DOHH2 (cell line): ENCODE results near the gene C11orf65.
"Not testable (repeated sequence)": the region's sequence is repeated elsewhere in the genome, so short reads cannot be mapped to it uniquely, and the experiment has no call there.

Experiments used
- H3F3A ChIP-seq: fragments of 200-600 bp; sonication (generic), shearing (Covaris generic); 2 replicates; pipeline ENCODE4 v1.6.0; 2016; ENCODE audit warnings: antibody characterized with exemption, mild to moderate bottlenecking; ENCODE audit not compliant: control insufficient read depth, insufficient read depth
- H3K27ac ChIP-seq: fragments of 200-600 bp; sonication (generic); 2 replicates; pipeline ENCODE4 v1.5.1; 2014; ENCODE audit warnings: low read depth, mild to moderate bottlenecking, low read length, moderate library complexity
- H3K27me3 ChIP-seq: fragments of 200-600 bp; sonication (generic); 2 replicates; pipeline ENCODE4 v1.6.1; 2014; ENCODE audit warnings: mild to moderate bottlenecking, low read length, mixed read lengths; ENCODE audit not compliant: control insufficient read depth
- H3K36me3 ChIP-seq: fragments of 200-600 bp; sonication (generic); 2 replicates; pipeline ENCODE4 v1.6.1; 2014; ENCODE audit warnings: mild to moderate bottlenecking, low read length, moderate library complexity, mixed read lengths; ENCODE audit not compliant: control insufficient read depth
- H3K4me1 ChIP-seq: fragments of 200-600 bp; sonication (generic); 2 replicates; pipeline ENCODE4 v1.6.1; 2014; ENCODE audit warnings: mild to moderate bottlenecking, low read length, mixed read lengths; ENCODE audit not compliant: control insufficient read depth
- H3K4me2 ChIP-seq: fragments of 200-600 bp; sonication (generic); 2 replicates; pipeline ENCODE4 v1.6.0; 2014; ENCODE audit warnings: mild to moderate bottlenecking, low read length, moderate library complexity
- H3K4me3 ChIP-seq: fragments of 200-600 bp; sonication (generic); 2 replicates; pipeline ENCODE4 v1.5.1; 2014; ENCODE audit warnings: mild to moderate bottlenecking, low read length, mixed read lengths
- H3K79me2 ChIP-seq: fragments of 200-600 bp; sonication (generic); 2 replicates; pipeline ENCODE4 v1.6.1; 2014; ENCODE audit warnings: mild to moderate bottlenecking, low read length, mixed read lengths; ENCODE audit not compliant: control insufficient read depth
- H3K9me2 ChIP-seq: fragments of 200-600 bp; sonication (generic); replicated peaks from 2 replicates; pipeline ENCODE4 v1.6.1; 2014; ENCODE audit warnings: mild to moderate bottlenecking, low read length, mixed read lengths; ENCODE audit not compliant: control insufficient read depth
- H3K9me3 ChIP-seq: fragments of 200-600 bp; sonication (generic); 2 replicates; pipeline ENCODE4 v1.6.1; 2014; ENCODE audit warnings: antibody characterized with exemption, low read length, mixed read lengths; ENCODE audit not compliant: control insufficient read depth, insufficient read depth
- H4K20me1 ChIP-seq: fragments of 200-600 bp; sonication (generic); 2 replicates; pipeline ENCODE4 v1.6.0; 2014; ENCODE audit warnings: low read depth, mild to moderate bottlenecking, antibody characterized with exemption, low read length, moderate library complexity; ENCODE audit not compliant: control insufficient read depth, insufficient read depth
- EZH2phosphoT487 ChIP-seq: fragments of 200-600 bp; sonication (generic); IDR thresholded peaks from 2 replicates; pipeline ENCODE4 v1.6.1; 2017; ENCODE audit warnings: borderline replicate concordance, mild to moderate bottlenecking, antibody characterized with exemption, low read length, moderate library complexity, mixed read lengths
- TF ChIP-seq, protein P1 (sequence below): fragments of 200-600 bp; sonication (generic); IDR thresholded peaks from one replicate; pipeline ENCODE4 v1.5.1; 2014; ENCODE audit warnings: antibody characterized with exemption, mild to moderate bottlenecking, low read depth, low read length; ENCODE audit not compliant: poor library complexity, severe bottlenecking

C11orf65 gene

DNA sequence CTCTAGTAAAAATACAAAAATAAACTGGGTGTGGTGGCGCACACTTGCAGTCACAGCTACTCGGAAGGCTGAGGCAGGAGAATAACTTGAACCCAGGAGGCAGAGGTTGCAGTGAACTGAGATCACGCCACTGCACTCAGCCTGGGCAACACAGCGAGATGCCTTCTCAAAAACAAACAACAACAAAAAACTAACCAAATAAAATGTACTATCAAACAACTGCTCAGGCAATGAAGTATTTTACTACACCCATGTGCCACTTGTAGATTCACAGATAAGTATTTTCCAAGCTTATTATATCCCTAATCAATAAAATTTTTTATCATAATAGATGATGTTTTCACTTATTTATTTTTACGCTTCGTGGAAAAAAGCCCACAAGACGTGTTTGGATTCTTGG is 924 bp downstream of the C11orf65 start:
- no peaks in the 10 kb centered on the region; the same call in 1 of the 2 replicates for H3K36me3 ChIP-seq
- H3K4me2 ChIP-seq, result peak overlapping the region; percentile 89
- no peaks in the 10 kb centered on the region for H3K9me2 ChIP-seq
- peak overlapping the region; percentile 91 for H3K4me3 ChIP-seq
- no peak for TF ChIP-seq EZH2phosphoT487
- TF ChIP-seq, protein P1, sequence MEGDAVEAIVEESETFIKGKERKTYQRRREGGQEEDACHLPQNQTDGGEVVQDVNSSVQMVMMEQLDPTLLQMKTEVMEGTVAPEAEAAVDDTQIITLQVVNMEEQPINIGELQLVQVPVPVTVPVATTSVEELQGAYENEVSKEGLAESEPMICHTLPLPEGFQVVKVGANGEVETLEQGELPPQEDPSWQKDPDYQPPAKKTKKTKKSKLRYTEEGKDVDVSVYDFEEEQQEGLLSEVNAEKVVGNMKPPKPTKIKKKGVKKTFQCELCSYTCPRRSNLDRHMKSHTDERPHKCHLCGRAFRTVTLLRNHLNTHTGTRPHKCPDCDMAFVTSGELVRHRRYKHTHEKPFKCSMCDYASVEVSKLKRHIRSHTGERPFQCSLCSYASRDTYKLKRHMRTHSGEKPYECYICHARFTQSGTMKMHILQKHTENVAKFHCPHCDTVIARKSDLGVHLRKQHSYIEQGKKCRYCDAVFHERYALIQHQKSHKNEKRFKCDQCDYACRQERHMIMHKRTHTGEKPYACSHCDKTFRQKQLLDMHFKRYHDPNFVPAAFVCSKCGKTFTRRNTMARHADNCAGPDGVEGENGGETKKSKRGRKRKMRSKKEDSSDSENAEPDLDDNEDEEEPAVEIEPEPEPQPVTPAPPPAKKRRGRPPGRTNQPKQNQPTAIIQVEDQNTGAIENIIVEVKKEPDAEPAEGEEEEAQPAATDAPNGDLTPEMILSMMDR, result no peak
- H3K27ac ChIP-seq, result no peak overlapping the region
- H4K20me1 ChIP-seq, result no peaks in the 10 kb centered on the region
- H3K4me1 ChIP-seq, result peaks cover 14% of the 10 kb centered on the region
- no peaks in the 10 kb centered on the region for H3F3A ChIP-seq
- peaks cover 6% of the 10 kb centered on the region; the same call in 1 of the 2 replicates for H3K79me2 ChIP-seq
- H3K27me3 ChIP-seq, result no peaks in the 10 kb centered on the region
- no peaks in the 10 kb centered on the region for H3K9me3 ChIP-seq

DNA sequence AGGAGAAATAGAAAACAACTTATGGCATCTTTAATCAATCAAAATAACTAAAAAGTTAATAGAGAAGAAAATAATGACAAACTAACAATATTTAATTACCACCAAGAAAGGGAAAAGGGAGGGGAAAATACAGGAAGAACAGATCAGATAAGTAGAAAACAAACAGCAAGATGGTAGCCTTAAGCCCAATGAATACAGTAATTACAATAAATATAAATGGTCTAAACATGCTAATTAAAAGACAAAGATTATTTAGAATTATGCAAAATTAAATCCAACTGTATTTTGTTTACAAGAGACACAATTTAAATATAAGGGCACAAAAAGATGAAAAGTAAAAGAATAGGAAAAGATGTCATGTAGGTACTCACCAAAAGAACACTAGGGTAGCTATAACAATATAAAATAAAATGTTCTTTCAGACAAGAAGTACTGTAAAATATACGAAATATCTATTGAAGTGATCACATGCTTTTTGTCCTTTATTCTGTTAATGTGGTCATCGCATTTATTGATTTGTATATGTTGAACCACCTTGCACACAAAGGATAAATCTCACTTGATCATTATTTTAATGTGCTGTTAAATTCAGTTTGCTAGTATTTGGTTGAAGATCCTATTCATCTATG is 14.0 kb downstream of the C11orf65 start:
- H3F3A ChIP-seq, result no peaks in the 10 kb centered on the region
- no peaks in the 10 kb centered on the region for H3K36me3 ChIP-seq
- peaks cover 3% of the 10 kb centered on the region; the same call in 1 of the 2 replicates for H3K9me3 ChIP-seq
- H3K4me1 ChIP-seq, result no peaks in the 10 kb centered on the region
- H4K20me1 ChIP-seq, result no peaks in the 10 kb centered on the region
- no peaks in the 10 kb centered on the region for H3K9me2 ChIP-seq
- no peaks in the 10 kb centered on the region for H3K79me2 ChIP-seq
- H3K4me2 ChIP-seq, result no peak overlapping the region
- H3K27ac ChIP-seq, result no peak overlapping the region
- TF ChIP-seq, protein P1, result no peak
- no peak for TF ChIP-seq EZH2phosphoT487
- no peaks in the 10 kb centered on the region for H3K27me3 ChIP-seq
- no peak overlapping the region for H3K4me3 ChIP-seq

DNA sequence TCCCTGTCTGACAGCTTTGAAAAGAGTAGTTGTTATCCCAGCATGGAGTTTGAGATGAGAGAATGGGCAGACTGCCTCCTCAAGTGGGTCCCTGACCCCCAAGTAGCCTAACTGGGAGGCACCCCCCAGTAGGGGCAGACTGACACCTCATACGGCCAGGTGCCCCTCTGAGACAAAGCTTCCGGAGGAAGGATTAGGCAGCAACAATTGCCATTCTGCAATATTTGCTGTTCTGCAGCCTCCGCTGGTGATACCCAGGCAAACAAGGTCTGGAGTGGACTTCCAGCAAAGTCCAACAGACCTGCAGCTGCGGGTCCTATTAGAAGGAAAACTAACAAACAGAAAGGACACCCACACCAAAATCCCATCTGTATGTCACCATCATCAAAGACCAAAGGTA is 25.9 kb downstream of the C11orf65 start:
- not testable (repeated sequence) for H3K9me3 ChIP-seq, H3K4me1 ChIP-seq, H3F3A ChIP-seq, H3K36me3 ChIP-seq, H3K4me2 ChIP-seq, H3K9me2 ChIP-seq, H3K27ac ChIP-seq, H3K79me2 ChIP-seq, H4K20me1 ChIP-seq, H3K27me3 ChIP-seq, H3K4me3 ChIP-seq

DNA sequence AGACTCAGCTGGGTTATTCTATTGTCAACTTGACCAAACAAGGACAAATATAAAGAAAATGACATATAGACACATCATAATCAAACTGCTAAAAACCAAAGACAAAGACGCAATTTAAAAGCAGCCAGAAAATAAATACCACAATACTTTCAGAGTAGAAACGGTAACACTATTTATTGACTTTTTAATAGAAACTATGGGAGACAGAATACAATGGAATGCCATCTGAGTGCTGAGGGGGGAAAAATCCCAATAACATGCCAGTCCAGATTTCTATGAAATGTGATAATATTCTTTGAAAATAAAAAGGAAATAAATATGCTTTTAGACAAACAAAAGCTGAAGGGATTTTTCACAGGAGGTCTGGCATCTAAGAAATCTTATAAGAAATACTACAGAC is 30.7 kb downstream of the C11orf65 start:
- TF ChIP-seq EZH2phosphoT487, result no peak
- TF ChIP-seq, protein P1, result no peak
- Histone ChIP-seq H3K4me3 (no peak overlapping the region), H4K20me1 (no peaks in the 10 kb centered on the region), H3K4me2 (no peak overlapping the region), H3K9me2 (no peaks in the 10 kb centered on the region), H3K27ac (no peak overlapping the region), H3F3A (no peaks in the 10 kb centered on the region), H3K9me3 (no peaks in the 10 kb centered on the region; the same call in 1 of the 2 replicates), H3K79me2 (no peaks in the 10 kb centered on the region), H3K4me1 (no peaks in the 10 kb centered on the region), H3K36me3 (no peaks in the 10 kb centered on the region), H3K27me3 (no peaks in the 10 kb centered on the region; the same call in 1 of the 2 replicates)
